H1 (cell line): ENCODE results near the gene LRRFIP1. TPM values are rescaled to one million over a fixed set of nuclear protein-coding genes. Genes with fewer than 3 reads are reported as not detected.

Source experiments
- SAP30 ChIP-seq: fragments of 300-600 bp; sonication (generic); IDR thresholded peaks from 2 replicates; pipeline ENCODE4 v1.7.1; 2012; ENCODE audit warnings: low read length, moderate library complexity, mild to moderate bottlenecking, inconsistent platforms; ENCODE audit not compliant: insufficient read depth, insufficient replicate concordance
- polyA plus RNA-seq, 7 experiments: library from polyadenylated mRNA; depleted of rRNA in 3 of 7; stranded (reverse) in 5 of 7; unstranded in 2 of 7; fragments of >200 nt in 5 of 7; fragments of 200-250 nt in 2 of 7; gene quantifications; 1 replicate in 5 of 7; 2 replicates in 1 of 7; 4 replicates in 1 of 7; pipeline versions ENCODE4 v1.2.1 to v1.2.3, GENCODE V29; 2011 to 2013; ENCODE audit warnings: missing spikeins in 2 of 7, mixed read lengths in 2 of 7
- total RNA-seq: library from RNA; stranded (reverse); fragmentation: NEBNext Ultra II Directional; extraction: Animal tissue kit (Norgen Biotek cat#: 25700); gene quantifications from 2 replicates; pipeline ENCODE4 v1.2.1, GENCODE V29; 2021

Gene LRRFIP1
- total and polyA plus RNA-seq, 2 of the 8 experiments (the other 6 are each of a cell fraction or from before 2014, with no cell fraction given), result 12.1 to 75.8 TPM

DNA sequence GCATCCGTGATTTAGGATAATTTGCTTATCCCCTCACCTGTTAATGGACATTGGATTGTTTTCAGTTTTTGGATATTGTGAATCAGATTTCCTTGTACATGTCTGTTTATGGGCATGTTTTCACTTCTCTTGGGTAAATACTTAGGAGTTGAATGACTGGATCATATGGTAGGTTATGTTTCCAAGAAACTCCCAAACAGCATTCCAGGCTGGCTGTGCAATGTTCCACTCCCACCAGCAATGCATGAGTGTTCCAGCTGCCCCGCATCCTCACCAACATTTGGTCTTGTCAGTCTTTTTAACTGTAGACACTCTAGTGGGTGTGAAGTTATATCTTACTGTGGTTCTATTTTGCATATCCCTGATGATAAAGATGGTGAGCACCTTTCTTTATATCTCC lies 8.9 kb upstream of the LRRFIP1 start (continued):
- TF ChIP-seq SAP30, result no peak
